ENCODE results near the gene HIRA. TPM values are rescaled to one million over a fixed set of nuclear protein-coding genes. Genes with fewer than 3 reads are reported as not detected.

Gene HIRA
- total RNA-seq, 1 donor from 2014 or later = 27.9 TPM

- Histone ChIP-seq H3K27ac (no peak overlapping the region), H3K27me3 (ENCODE audit: low read depth) (no peaks in the 10 kb centered on the region), H3K36me3 (peaks cover 99% of the 10 kb centered on the region), H3K4me1 (no peaks in the 10 kb centered on the region), H3K9me3 (no peaks in the 10 kb centered on the region), H3K4me3 (no peak overlapping the region)
- intact Hi-C loops (cut with DNase I) = no loop called here
- ATAC-seq = no peak
- no peak for TF ChIP-seq CTCF (IDR thresholded peaks at IDR 0.05)
- DNase-seq = no peak
Measured at GRCh38 chr22:19355413-19356157, 75.9 kb downstream of the HIRA start.

- Histone ChIP-seq H3K27me3 (ENCODE audit: low read depth) (no peaks in the 10 kb centered on the region), H3K4me1 (no peaks in the 10 kb centered on the region), H3K36me3 (peaks cover 99% of the 10 kb centered on the region), H3K4me3 (no peak overlapping the region), H3K27ac (no peak overlapping the region), H3K9me3 (no peaks in the 10 kb centered on the region)
- intact Hi-C loops (cut with DNase I) = no loop called here
- no peak for ATAC-seq
- no peak for TF ChIP-seq CTCF (IDR thresholded peaks at IDR 0.05)
- DNase-seq = no peak
Measured at GRCh38 chr22:19354201-19354600, 77.3 kb downstream of the HIRA start.

GRCh38 chr22:19353363-19354131 is 78.0 kb downstream of the HIRA start:
- DNase-seq (no peak), ATAC-seq (no peak)
- no peak overlapping the region for H3K4me3 ChIP-seq
- no peak for TF ChIP-seq CTCF (IDR thresholded peaks at IDR 0.05)
- no peaks in the 10 kb centered on the region for H3K27me3 ChIP-seq (ENCODE audit: low read depth)
- intact Hi-C loops (cut with DNase I) = no loop called here
- no peaks in the 10 kb centered on the region for H3K4me1 ChIP-seq
- H3K9me3 ChIP-seq = no peaks in the 10 kb centered on the region
- peaks cover 99% of the 10 kb centered on the region for H3K36me3 ChIP-seq
- H3K27ac ChIP-seq = no peak overlapping the region

DNA sequence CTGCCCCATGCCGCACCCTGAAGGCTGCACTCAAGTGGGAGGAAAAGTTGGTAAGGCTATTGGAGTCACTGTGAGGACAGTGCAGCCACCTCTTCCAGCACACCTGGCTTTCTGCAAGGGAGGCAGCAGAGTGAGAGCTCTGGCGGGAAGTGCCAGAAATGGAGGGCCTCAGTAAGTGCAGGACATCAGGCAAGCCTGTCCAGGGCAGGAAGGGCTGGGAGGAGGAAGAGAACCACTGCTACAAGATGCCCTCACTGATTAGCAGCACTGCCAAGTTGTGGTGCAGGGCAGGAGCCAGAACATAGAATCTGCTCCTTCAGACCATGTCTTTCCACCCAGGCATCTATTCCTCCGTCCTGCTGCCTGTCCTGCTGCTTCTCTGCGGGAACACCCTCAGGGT is 78.8 kb downstream of the HIRA start:
- no peaks in the 10 kb centered on the region for H3K4me1 ChIP-seq
- TF ChIP-seq CTCF (IDR thresholded peaks at IDR 0.05) = no peak
- peaks cover 95% of the 10 kb centered on the region for H3K36me3 ChIP-seq
- intact Hi-C loops (cut with DNase I) = no loop called here
- no peaks in the 10 kb centered on the region for H3K27me3 ChIP-seq (ENCODE audit: low read depth)
- no peak overlapping the region for H3K4me3 ChIP-seq
- no peak overlapping the region for H3K27ac ChIP-seq
- DNase-seq (no peak), ATAC-seq (no peak)
- no peaks in the 10 kb centered on the region for H3K9me3 ChIP-seq

GRCh38 chr22:19352217-19352616 is 79.3 kb downstream of the HIRA start:
- Histone ChIP-seq H3K9me3 (no peaks in the 10 kb centered on the region), H3K4me1 (no peaks in the 10 kb centered on the region), H3K27me3 (ENCODE audit: low read depth) (no peaks in the 10 kb centered on the region), H3K36me3 (peaks cover 95% of the 10 kb centered on the region), H3K4me3 (no peak overlapping the region), H3K27ac (no peak overlapping the region)
- TF ChIP-seq CTCF (IDR thresholded peaks at IDR 0.05) = no peak
- DNase-seq (no peak), ATAC-seq (no peak)
- intact Hi-C loops (cut with DNase I) = no loop called here

Measured in lower lobe of right lung (tissue), 2 donors.